Uterus (tissue), 4 donors: Measurements from ENCODE around the gene GSG1L. TPM values are rescaled to one million over a fixed set of nuclear protein-coding genes. Genes with fewer than 3 reads are reported as not detected.

ENCODE experiments used
- DNase-seq, 2 donors: peaks; one replicate each; pipeline ENCODE4 v3.0.0-alpha.2; 2019 to 2020
- H3K27ac ChIP-seq, 2 donors: fragments of 200-600 bp; sonication (generic); 1 replicate in 1 of 2; 2 replicates in 1 of 2; pipeline ENCODE4 v1.5.1; 2016 to 2018
- H3K27me3 ChIP-seq, 2 donors: fragments of 200-600 bp; sonication (generic); one replicate each; pipeline ENCODE4 v1.5.1; 2018 to 2019; ENCODE audit warnings: control low read depth in 1 of 2
- H3K36me3 ChIP-seq, 2 donors: fragments of 200-600 bp; sonication (generic); one replicate each; pipeline ENCODE4 v1.5.1; 2019; ENCODE audit warnings: control low read depth in 1 of 2
- H3K4me1 ChIP-seq, 2 donors: fragments of 200-600 bp; sonication (generic); one replicate each; pipeline ENCODE4 v1.5.1; 2018 to 2019; ENCODE audit warnings: control low read depth in 1 of 2
- H3K4me3 ChIP-seq, 2 donors: fragments of 200-600 bp; sonication (generic); 1 replicate in 1 of 2; 2 replicates in 1 of 2; pipeline ENCODE4 v1.5.1; 2018 to 2019; ENCODE audit warnings: mild to moderate bottlenecking in 1 of 2
- H3K9me3 ChIP-seq, 2 donors: fragments of 200-600 bp; sonication (generic); one replicate each; pipeline ENCODE4 v1.5.1; 2019; ENCODE audit warnings: control low read depth in 1 of 2
- POLR2A ChIP-seq, 2 donors: fragments of 450-650 bp; IDR thresholded peaks; one replicate each; pipeline ENCODE4 v1.6.1; 2016; ENCODE audit warnings: antibody characterized with exemption in 2 of 2, mild to moderate bottlenecking in 1 of 2, moderate library complexity in 1 of 2
- intact Hi-C: fragments of 100-400 bp; cut with DNase I; formaldehyde crosslinking; loops from one replicate; pipeline ENCODE4 v1.15.1; 2023; ENCODE audit warnings: low total_unique reads
- total RNA-seq, 4 donors: library from RNA; depleted of rRNA in 3 of 4; stranded (reverse); fragments of >200 nt in 3 of 4; gene quantifications; one replicate each; pipeline versions ENCODE4 v1.1.0 to v1.2.4, GENCODE V29; 2014 to 2023
- TF ChIP-seq, protein P1 (sequence below), 4 experiments: fragments of 200-600 bp in 2 of 4; fragments of 450-650 bp in 2 of 4; sonication (generic) in 2 of 4; IDR thresholded peaks; one replicate each; pipeline ENCODE4 v1.5.1; 2016 to 2019; ENCODE audit warnings: antibody characterized with exemption in 4 of 4, mild to moderate bottlenecking in 2 of 4, moderate library complexity in 1 of 4
- donor health status: DM: yes; HTN: yes; CAD: no.

Gene GSG1L
- total RNA-seq, 4 donors from 2014 or later, result 0.24 to 0.35 TPM; not detected in 2

DNA sequence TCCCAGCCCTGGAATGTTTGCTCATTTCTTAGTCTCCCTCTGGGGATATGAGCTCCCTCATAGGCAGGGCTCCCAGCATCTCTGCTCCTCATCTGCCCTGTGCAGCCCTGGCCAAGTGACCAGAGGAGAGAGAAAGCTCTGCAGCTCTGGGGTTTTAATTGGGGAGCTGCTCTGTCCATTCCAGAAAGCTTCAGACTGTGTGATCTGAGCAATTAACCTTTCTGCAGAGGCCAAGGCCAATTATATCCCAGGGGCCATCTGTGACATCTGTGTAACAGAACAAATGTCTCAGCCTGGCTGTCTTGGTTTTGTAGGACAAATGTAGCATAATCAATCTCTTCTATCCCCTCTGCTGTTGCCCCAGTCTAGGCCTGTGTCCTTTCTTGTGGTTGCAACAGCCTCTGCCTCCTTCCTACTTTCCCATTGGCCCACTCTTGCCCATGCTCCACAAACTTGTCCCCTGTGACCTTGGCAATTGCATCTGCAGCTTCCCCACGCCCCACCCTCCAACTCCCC, 156.0 kb downstream of the GSG1L start:
- no peak for TF ChIP-seq POLR2A (IDR thresholded peaks at IDR 0.05)
- TF ChIP-seq, protein P1, sequence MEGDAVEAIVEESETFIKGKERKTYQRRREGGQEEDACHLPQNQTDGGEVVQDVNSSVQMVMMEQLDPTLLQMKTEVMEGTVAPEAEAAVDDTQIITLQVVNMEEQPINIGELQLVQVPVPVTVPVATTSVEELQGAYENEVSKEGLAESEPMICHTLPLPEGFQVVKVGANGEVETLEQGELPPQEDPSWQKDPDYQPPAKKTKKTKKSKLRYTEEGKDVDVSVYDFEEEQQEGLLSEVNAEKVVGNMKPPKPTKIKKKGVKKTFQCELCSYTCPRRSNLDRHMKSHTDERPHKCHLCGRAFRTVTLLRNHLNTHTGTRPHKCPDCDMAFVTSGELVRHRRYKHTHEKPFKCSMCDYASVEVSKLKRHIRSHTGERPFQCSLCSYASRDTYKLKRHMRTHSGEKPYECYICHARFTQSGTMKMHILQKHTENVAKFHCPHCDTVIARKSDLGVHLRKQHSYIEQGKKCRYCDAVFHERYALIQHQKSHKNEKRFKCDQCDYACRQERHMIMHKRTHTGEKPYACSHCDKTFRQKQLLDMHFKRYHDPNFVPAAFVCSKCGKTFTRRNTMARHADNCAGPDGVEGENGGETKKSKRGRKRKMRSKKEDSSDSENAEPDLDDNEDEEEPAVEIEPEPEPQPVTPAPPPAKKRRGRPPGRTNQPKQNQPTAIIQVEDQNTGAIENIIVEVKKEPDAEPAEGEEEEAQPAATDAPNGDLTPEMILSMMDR (IDR thresholded peaks at IDR 0.05), result no peak
- intact Hi-C loops, result no loop called here
- no peak for DNase-seq
- H3K9me3 ChIP-seq, result no peaks in the 10 kb centered on the region
- no peaks in the 10 kb centered on the region for H3K27me3 ChIP-seq
- H3K4me1 ChIP-seq, result no peaks in the 10 kb centered on the region
- H3K27ac ChIP-seq, result no peak overlapping the region
- no peak overlapping the region for H3K4me3 ChIP-seq
- H3K36me3 ChIP-seq, result no peaks in the 10 kb centered on the region

DNA sequence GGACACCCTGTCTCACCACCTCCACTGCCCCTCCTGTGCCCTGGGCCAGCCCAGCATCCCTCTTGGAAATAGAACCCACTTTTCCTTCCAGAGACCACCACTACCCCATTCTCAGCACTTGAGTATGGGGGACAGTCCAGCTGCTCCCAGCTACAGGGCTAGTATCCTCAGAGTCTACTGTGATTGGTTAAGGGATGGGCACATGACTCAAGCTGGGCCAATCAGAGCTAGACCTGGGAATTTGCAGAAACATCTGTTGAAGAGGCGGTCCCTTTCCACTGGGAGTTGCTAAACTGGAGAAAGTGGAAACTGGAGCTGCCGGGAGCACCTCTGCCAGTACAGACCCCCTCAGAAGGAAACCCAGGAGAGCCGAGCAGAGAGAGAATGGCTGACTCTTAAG, 156.6 kb downstream of the GSG1L start:
- no peak for DNase-seq
- intact Hi-C loops, result no loop called here
- Histone ChIP-seq H3K36me3 (no peaks in the 10 kb centered on the region), H3K9me3 (no peaks in the 10 kb centered on the region), H3K27ac (no peak overlapping the region), H3K27me3 (no peaks in the 10 kb centered on the region), H3K4me1 (no peaks in the 10 kb centered on the region), H3K4me3 (no peak overlapping the region)
- TF ChIP-seq POLR2A (IDR thresholded peaks at IDR 0.05), result no peak
- TF ChIP-seq, protein P1 (IDR thresholded peaks at IDR 0.05), result no peak

DNA sequence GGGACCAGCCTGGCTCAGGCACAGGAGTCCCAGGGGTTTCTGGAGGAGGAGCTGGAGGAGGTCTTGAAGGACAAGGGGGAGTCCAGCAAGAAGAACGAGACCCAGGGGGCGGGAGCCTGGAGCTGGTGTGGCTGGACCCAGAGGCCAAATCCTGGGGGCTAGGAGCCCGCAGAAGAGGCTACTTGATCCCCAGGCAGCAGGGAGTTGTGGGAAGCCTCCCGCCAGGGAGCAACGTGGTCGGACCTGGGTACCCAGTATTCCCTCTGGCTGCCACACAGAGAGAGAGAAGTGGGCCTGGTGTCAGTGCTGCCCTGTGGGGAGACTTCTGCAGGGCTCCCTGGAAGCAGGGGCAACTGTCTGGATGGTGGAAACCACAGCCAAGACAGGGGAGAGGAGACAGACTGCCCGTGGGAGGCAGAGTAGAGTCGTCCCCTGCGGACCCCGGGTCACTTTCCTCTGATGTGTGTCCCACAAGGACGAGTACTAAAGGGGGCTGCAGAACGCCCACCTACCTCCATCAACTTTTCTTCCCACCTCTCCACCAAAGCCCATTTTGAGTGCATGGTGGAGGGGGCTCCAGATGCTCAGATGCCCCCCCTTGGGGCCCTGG, 160.4 kb downstream of the GSG1L start:
- H3K36me3 ChIP-seq, result no peaks in the 10 kb centered on the region
- H3K4me1 ChIP-seq, result no peaks in the 10 kb centered on the region
- no peak overlapping the region for H3K4me3 ChIP-seq
- TF ChIP-seq, protein P1 (IDR thresholded peaks at IDR 0.05), result no peak
- no peak for TF ChIP-seq POLR2A (IDR thresholded peaks at IDR 0.05)
- H3K27me3 ChIP-seq, result no peaks in the 10 kb centered on the region
- H3K27ac ChIP-seq, result no peak overlapping the region
- no peak for DNase-seq
- intact Hi-C loops, result no loop called here
- no peaks in the 10 kb centered on the region for H3K9me3 ChIP-seq

DNA sequence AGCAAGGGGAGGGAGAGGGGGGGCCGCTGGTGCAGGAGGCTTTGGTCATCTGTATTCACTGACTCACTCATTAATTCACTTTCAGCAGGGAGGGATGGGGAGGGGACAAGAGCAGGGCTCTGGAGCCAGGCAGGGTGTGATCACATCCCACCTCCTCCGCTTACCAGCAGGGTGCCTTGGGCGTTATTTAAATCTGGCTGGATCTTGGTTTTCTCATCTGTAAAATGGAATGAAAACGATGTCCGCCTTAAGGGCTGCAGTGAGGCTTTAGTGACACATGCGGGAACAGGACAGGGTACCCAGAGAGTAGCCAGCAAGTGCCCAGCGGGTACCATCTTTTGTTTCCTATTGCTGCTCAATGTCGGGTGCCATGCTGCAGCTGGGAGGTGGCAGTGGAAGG, 161.0 kb downstream of the GSG1L start:
- no peaks in the 10 kb centered on the region for H3K27me3 ChIP-seq
- no peak for DNase-seq
- intact Hi-C loops, result no loop called here
- H3K4me1 ChIP-seq, result no peaks in the 10 kb centered on the region
- no peak overlapping the region for H3K27ac ChIP-seq
- TF ChIP-seq POLR2A (IDR thresholded peaks at IDR 0.05), result no peak
- TF ChIP-seq, protein P1 (IDR thresholded peaks at IDR 0.05), result no peak
- H3K36me3 ChIP-seq, result no peaks in the 10 kb centered on the region
- H3K4me3 ChIP-seq, result no peak overlapping the region
- H3K9me3 ChIP-seq, result no peaks in the 10 kb centered on the region

DNA sequence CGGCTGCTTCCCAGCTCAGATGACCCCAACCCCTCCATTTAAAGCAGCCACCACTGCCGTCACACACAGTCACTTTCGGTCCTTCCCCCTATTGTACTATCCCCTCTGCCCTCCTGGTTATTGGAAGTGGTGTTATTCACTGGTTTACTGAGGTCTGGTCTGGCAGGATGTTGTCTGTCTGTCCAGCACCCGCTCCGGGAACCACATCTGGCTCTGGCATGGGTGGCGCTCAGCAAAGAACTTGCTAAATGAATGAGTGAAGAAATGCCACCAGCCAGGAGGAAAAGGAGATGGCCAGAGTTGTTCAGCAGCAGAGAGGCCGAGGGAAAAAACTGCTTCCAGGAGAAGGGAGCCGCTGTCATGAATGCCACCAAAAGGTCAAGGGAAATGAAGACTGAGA, 161.6 kb downstream of the GSG1L start:
- intact Hi-C loops, result no loop called here
- H3K27ac ChIP-seq, result no peak overlapping the region
- H3K27me3 ChIP-seq, result no peaks in the 10 kb centered on the region
- H3K9me3 ChIP-seq, result no peaks in the 10 kb centered on the region
- no peaks in the 10 kb centered on the region for H3K4me1 ChIP-seq
- H3K36me3 ChIP-seq, result no peaks in the 10 kb centered on the region
- DNase-seq, result no peak
- no peak overlapping the region for H3K4me3 ChIP-seq
- TF ChIP-seq, protein P1 (IDR thresholded peaks at IDR 0.05), result no peak
- TF ChIP-seq POLR2A (IDR thresholded peaks at IDR 0.05), result no peak
